Measurements from ENCODE around the gene CANT1.

The CANT1 gene

GRCh38 chr17:78979780-78980623 is 29.6 kb downstream of the CANT1 start, which contains the start of gene LGALS3BP:
LGALS3BP (minus strand) TSS chr17:78979923; CDS start chr17:78977191, 2,732 bp downstream.
- DNase-seq, result peak in 1 of 2 donors; percentile 80
- peak within 1 kb of the TSS; percentile 27 to 60 for H3K27ac ChIP-seq
- TF ChIP-seq CTCF (IDR thresholded peaks at IDR 0.05), result no peak
- peak within 1 kb of the TSS; percentile 29 to 33 for H3K4me3 ChIP-seq
- H3K27me3 ChIP-seq, result no peaks in the 10 kb centered on the region
- H3K9me3 ChIP-seq, result no peaks in the 10 kb centered on the region
- H3K36me3 ChIP-seq, result no peaks in the 10 kb centered on the region
- intact Hi-C loops (cut with DNase I; ENCODE audit: low total_unique reads), result no loop called here
- peaks cover 0 to 52% (median 40%) of the 10 kb centered on the region in 4 donors for H3K4me1 ChIP-seq

GRCh38 chr17:78977997-78978973 is 31.3 kb downstream of the CANT1 start:
- Histone ChIP-seq H3K9me3 (no peaks in the 10 kb centered on the region), H3K36me3 (no peaks in the 10 kb centered on the region), H3K4me1 (peaks cover 0 to 59% (median 47%) of the 10 kb centered on the region in 4 donors), H3K4me3 (no peak overlapping the region), H3K27me3 (no peaks in the 10 kb centered on the region), H3K27ac (no peak overlapping the region)
- no peak for TF ChIP-seq CTCF (IDR thresholded peaks at IDR 0.05)
- intact Hi-C loops (cut with DNase I; ENCODE audit: low total_unique reads), result no loop called here
- DNase-seq, result no peak

DNA sequence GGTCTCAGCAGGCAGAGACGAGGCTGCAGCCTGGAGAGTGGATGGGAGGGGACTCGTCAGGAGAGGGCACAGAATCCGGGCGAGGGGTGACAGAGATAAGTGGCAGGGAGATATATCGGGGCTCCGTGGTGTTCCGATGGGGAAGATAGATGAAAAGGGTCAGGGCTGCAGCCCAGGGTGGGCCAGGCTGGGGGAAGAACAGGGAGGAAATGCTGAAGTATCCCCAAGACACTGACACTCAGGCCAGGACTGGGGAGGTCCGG is 32.0 kb downstream of the CANT1 start:
- no peak for TF ChIP-seq CTCF (IDR thresholded peaks at IDR 0.05)
- peaks cover 0 to 59% (median 47%) of the 10 kb centered on the region in 4 donors for H3K4me1 ChIP-seq
- no peak overlapping the region for H3K27ac ChIP-seq
- peaks cover 0 to under 1% (median 0%) of the 10 kb centered on the region in 3 donors for H3K36me3 ChIP-seq
- intact Hi-C loops (cut with DNase I; ENCODE audit: low total_unique reads), result no loop called here
- no peak overlapping the region for H3K4me3 ChIP-seq
- no peak for DNase-seq
- H3K27me3 ChIP-seq, result no peaks in the 10 kb centered on the region
- H3K9me3 ChIP-seq, result no peaks in the 10 kb centered on the region

DNA sequence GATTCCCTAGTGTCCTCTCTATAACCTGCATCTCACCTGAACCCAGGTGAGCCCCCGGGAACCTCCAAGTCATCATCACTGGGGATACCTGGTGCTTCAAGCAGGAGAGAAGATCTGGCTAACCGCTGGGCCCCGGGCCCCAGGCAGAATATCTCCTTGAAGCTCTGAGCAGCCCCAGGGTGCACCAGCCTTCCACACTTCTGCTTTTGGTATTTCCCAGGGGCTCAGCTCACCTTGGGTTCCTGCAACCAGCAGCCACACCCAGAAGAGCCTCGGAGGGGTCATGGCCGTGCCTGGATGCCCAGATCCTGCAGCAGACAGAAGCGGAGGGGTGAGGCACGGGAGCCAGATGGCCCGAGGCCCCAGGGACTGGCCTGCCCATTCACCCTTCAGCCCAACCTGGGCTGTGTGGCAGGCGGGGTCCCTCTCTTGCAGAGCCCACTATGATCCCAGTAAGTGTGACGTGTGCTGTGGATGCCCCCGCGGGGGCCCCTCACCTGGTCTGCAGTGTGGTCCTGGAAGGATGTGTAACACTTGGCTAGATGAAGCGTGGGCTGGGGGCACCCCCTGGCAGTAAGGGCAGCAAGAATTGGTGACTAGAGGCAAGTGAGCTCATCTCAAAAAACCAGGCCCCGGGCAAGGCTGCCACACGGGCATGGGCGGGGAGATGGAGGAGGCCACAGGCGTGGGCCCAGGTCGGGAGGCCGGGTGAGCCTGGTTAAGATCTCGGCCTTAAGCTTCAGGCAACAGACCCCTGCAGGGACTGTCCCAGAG is 32.5 kb downstream of the CANT1 start:
- H3K36me3 ChIP-seq, result peaks cover 0 to 6% (median 0%) of the 10 kb centered on the region in 3 donors
- peaks cover 0 to 59% (median 47%) of the 10 kb centered on the region in 4 donors for H3K4me1 ChIP-seq
- no peak for DNase-seq
- intact Hi-C loops (cut with DNase I; ENCODE audit: low total_unique reads), result no loop called here
- H3K27ac ChIP-seq, result peak overlapping the region; percentile 72 to 73
- no peak for TF ChIP-seq CTCF (IDR thresholded peaks at IDR 0.05)
- no peak overlapping the region for H3K4me3 ChIP-seq
- H3K27me3 ChIP-seq, result no peaks in the 10 kb centered on the region
- H3K9me3 ChIP-seq, result no peaks in the 10 kb centered on the region
